ENCODE data around the gene FBXW9.
"Not testable (repeated sequence)": the region's sequence is repeated elsewhere in the genome, so short reads cannot be mapped to it uniquely, and the experiment has no call there.

The FBXW9 gene

GRCh38 chr19:12648088-12648487 is 48.3 kb downstream of the FBXW9 start:
- no peak for DNase-seq

GRCh38 chr19:12647490-12648071 is 48.9 kb downstream of the FBXW9 start:
- no peak for DNase-seq

GRCh38 chr19:12647047-12647446 is 49.4 kb downstream of the FBXW9 start:
- DNase-seq, result no peak

- no peak for DNase-seq
Observed at GRCh38 chr19:12646551-12646950, 49.9 kb downstream of the FBXW9 start.

GRCh38 chr19:12643716-12644115 is 52.7 kb downstream of the FBXW9 start:
- DNase-seq, result not testable (repeated sequence)

- no peak for DNase-seq
Observed at GRCh38 chr19:12642506-12642905, 53.9 kb downstream of the FBXW9 start.

GRCh38 chr19:12641456-12641855 is 55.0 kb downstream of the FBXW9 start:
- no peak for DNase-seq

GRCh38 chr19:12639901-12640613 is 56.4 kb downstream of the FBXW9 start:
- peak; percentile 78 for DNase-seq
